ENCODE data around the gene MED27.

MED27 gene

DNA sequence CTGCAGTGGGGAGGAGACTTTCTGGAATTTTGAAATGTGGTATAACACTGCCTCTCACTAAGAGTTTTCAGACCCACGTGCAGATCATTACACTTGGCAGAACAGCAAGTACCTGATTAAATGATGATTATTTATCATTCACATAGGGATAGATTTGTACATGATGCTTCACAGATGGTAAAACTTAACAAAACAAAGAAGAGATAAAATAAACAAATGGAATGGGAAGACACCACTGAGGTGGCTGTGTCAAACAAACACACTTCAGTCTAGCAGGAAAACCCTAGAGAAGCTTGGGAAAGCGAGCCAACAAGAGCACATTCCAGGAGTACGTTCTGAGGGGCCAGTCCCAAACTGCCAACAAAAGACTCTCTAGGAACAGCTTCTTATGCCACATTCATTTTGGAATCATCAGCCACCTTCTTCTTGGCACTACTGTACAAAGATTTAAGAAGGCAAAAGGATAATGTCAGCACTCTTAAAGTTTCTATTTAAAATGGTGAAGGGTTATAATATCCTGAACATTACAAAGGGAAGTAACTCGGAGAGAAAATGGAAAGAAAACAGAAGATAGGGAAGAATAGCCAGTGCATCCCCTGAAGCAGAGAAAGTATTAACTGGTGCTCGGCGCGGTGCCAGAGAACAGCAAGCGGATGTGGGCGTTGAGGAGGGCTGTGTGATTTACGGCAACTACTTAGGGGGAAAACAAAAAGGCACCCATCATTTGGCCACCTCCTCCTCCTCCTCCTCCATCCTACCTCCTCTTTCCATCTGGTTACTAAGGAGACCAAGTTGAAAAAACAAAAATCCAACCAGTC lies 1.6 kb downstream of the MED27 start:
- peak; percentile 45 for DNase-seq (ENCODE audit: low read depth)
- H3K4me3 ChIP-seq (ENCODE audit: low read depth, low read length) = peak overlapping the region; percentile 81
- TF ChIP-seq, protein P1, sequence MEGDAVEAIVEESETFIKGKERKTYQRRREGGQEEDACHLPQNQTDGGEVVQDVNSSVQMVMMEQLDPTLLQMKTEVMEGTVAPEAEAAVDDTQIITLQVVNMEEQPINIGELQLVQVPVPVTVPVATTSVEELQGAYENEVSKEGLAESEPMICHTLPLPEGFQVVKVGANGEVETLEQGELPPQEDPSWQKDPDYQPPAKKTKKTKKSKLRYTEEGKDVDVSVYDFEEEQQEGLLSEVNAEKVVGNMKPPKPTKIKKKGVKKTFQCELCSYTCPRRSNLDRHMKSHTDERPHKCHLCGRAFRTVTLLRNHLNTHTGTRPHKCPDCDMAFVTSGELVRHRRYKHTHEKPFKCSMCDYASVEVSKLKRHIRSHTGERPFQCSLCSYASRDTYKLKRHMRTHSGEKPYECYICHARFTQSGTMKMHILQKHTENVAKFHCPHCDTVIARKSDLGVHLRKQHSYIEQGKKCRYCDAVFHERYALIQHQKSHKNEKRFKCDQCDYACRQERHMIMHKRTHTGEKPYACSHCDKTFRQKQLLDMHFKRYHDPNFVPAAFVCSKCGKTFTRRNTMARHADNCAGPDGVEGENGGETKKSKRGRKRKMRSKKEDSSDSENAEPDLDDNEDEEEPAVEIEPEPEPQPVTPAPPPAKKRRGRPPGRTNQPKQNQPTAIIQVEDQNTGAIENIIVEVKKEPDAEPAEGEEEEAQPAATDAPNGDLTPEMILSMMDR (IDR thresholded peaks at IDR 0.05; ENCODE audit: control insufficient read depth, extremely low read depth, insufficient read depth) = no peak

DNA sequence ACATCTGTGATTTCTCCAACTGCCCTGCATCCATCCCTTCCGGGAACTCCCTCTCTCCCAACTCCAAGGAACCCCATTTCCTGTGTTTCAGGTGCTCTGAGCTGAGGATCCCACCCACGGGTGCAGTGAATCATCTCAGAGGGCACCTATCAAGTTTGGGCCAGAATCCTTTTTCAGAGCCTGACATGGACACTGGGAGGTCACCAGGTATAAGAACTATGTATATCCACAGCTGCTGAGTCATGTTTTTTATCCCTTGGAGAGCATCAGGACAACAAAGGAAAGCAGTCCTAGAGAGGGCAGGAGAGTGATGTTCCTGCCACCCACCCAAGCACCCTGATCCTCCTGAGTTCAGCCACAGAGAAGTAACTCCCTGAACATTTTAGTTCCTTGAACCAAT lies 3.8 kb downstream of the MED27 start:
- TF ChIP-seq, protein P1 (IDR thresholded peaks at IDR 0.05; ENCODE audit: control insufficient read depth, extremely low read depth, insufficient read depth) = no peak
- DNase-seq (ENCODE audit: low read depth) = no peak
- H3K4me3 ChIP-seq (ENCODE audit: low read depth, low read length) = no peak overlapping the region

DNA sequence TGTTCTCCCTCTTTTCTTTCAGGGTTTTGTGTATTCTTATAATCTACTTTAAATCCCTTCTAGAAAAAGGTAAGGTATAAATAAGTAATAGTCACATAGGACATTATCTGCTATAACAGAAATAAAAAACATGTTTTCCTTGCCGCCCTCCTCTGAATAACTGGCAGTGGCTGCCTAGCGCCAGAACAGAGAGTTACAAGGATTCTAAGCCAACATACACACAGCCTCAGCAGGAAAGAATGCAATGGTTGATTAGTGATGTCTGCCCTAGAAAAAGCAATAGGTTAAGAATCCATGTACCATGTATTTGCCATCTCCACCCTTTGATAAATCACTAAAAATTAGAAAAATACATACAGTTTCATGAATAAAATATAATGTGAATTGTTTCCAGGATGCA lies 4.9 kb downstream of the MED27 start:
- H3K4me3 ChIP-seq (ENCODE audit: low read depth, low read length) = no peak overlapping the region
- TF ChIP-seq, protein P1 (IDR thresholded peaks at IDR 0.05; ENCODE audit: control insufficient read depth, extremely low read depth, insufficient read depth) = no peak
- no peak for DNase-seq (ENCODE audit: low read depth)

DNA sequence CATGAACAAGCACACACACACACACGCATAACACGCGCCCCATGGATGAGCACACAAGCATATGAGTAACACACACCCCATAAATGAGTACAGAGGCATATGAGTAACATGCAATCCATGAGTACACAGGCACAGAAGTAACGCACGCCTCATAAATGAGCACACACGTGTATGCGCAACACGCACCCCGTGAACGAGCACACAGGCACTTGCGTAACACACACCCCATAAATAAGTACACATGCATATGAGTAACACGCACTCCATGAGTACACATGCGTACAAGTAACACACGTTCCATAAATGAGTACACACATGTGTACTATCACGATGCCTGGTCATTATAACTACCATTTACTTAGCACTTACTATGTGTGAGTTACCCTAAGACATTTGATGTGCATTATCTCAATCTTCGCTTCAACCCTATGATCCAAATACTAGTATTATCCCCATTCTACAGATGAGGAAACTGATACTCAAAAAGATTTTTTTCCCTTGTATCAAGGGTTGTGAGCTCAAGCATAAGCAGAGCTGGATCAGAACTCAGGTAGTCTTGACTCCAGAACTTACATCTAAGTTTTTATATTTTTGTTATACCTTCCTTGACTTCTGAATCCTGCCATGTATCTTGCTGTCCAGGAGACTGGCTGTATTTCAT lies 7.7 kb downstream of the MED27 start:
- DNase-seq (ENCODE audit: low read depth) = no peak
- TF ChIP-seq, protein P1 (IDR thresholded peaks at IDR 0.05; ENCODE audit: control insufficient read depth, extremely low read depth, insufficient read depth) = no peak
- H3K4me3 ChIP-seq (ENCODE audit: low read depth, low read length) = no peak overlapping the region

DNA sequence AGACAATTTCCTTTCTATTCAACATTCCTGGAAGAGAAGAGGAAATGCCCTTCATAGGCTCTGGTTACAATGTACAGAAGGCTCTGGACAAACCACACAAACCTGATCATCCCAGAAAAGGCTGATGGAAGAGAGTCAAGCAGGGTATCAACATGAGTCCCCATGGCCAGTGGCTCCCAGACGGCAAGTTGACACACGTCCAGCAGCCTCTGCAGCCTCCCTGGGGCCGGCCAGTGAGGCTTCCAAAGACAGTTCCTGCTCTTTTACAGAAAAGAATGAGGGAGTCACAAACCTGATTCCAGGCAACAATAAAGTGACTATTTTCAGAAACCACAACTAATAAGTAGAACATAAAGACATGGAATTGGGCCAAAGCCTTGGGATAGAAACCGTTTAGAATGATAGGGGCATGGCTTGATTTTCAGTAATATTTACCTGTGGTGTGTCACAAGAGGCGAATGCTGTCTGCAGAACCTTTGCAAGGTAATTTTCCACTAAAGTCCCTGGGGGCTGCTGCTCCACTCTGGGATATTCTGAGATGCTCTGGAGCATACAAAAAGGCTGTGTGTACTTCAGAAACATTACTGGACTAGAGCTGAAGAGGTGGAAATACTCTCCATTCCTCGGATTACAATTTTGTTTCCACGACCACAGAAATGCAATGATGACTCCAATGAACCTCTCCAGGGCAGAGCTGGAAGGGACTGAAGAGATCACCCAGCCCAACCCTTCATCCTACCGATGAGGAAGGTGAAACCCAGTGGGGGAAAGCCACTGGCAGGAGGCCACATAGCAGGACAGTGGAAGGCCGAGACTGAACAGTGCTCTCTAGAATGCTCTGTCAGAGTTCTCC lies 10.4 kb downstream of the MED27 start:
- TF ChIP-seq, protein P1 (IDR thresholded peaks at IDR 0.05; ENCODE audit: control insufficient read depth, extremely low read depth, insufficient read depth) = no peak
- DNase-seq (ENCODE audit: low read depth) = no peak
- H3K4me3 ChIP-seq (ENCODE audit: low read depth, low read length) = no peak overlapping the region

DNA sequence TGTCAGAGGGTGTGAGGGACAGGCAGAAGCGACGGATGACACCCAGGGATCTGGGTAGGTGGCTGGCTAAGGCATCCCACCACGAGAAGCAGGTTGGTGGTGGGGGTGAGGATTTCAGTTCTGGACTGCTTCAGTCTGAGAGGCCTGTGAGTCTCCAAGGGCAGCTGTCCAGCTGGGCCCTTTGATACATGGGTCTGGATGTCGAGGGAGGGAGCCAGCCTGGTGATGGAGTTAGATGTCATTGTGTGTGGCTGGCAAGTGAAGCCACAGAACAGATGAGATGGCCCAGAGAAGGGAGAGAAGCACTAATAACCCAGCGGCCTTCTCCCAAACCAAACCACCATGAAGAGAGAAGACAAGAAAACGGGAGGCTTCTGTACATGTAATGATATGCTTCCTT lies 11.1 kb downstream of the MED27 start:
- TF ChIP-seq, protein P1 (IDR thresholded peaks at IDR 0.05; ENCODE audit: control insufficient read depth, extremely low read depth, insufficient read depth) = no peak
- H3K4me3 ChIP-seq (ENCODE audit: low read depth, low read length) = no peak overlapping the region
- no peak for DNase-seq (ENCODE audit: low read depth)
